Measurements from ENCODE around the gene CBLB. TPM values are rescaled to one million over a fixed set of nuclear protein-coding genes. Genes with fewer than 3 reads are reported as not detected.

The CBLB gene
- total and polyA plus RNA-seq, 7 donors = 4.2 to 18.2 (median 12.1) TPM

DNA sequence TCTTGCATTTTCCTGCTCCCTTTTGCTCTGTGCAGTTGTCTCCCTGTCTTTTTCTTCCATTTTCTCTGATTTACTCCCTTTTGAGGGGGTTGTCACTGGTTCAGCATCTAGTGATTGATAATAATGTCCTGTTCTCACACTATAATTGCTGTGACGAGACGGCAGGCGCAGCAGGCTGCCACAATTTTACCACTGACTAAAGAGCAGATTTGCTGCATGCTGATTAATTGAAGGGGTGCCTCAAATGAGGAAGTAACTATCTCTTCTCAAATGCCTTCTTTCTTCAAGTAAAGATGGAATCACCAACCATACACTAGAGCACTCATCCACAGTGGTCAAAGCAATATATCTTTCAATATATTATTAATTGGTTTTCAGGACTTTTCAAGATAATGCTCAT lies 219.3 kb downstream of the CBLB start:
- ATAC-seq (no peak), DNase-seq (no peak)
- Histone ChIP-seq H3K9me3 (no peaks in the 10 kb centered on the region), H3K36me3 (ENCODE audit: insufficient read depth in 1 of 2, low read depth in 1 of 2) (no peaks in the 10 kb centered on the region), H3K4me1 (no peaks in the 10 kb centered on the region), H3K27me3 (ENCODE audit: insufficient read depth in 3 of 3, low read length in 2 of 3) (no peaks in the 10 kb centered on the region), H3K27ac (no peak overlapping the region), H3K4me3 (no peak overlapping the region)
- 37 to 48% (median 45%) methylated on average over 3 of the region's 3 CpGs for WGBS, 3 donors
- TF ChIP-seq, protein P1, sequence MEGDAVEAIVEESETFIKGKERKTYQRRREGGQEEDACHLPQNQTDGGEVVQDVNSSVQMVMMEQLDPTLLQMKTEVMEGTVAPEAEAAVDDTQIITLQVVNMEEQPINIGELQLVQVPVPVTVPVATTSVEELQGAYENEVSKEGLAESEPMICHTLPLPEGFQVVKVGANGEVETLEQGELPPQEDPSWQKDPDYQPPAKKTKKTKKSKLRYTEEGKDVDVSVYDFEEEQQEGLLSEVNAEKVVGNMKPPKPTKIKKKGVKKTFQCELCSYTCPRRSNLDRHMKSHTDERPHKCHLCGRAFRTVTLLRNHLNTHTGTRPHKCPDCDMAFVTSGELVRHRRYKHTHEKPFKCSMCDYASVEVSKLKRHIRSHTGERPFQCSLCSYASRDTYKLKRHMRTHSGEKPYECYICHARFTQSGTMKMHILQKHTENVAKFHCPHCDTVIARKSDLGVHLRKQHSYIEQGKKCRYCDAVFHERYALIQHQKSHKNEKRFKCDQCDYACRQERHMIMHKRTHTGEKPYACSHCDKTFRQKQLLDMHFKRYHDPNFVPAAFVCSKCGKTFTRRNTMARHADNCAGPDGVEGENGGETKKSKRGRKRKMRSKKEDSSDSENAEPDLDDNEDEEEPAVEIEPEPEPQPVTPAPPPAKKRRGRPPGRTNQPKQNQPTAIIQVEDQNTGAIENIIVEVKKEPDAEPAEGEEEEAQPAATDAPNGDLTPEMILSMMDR (IDR thresholded peaks at IDR 0.05) = no peak
- intact Hi-C loops (cut with DNase I) = no loop called here

GRCh38 chr3:105647047-105647446 lies 221.8 kb downstream of the CBLB start:
- Histone ChIP-seq H3K4me1 (no peaks in the 10 kb centered on the region), H3K36me3 (ENCODE audit: insufficient read depth in 1 of 2, low read depth in 1 of 2) (no peaks in the 10 kb centered on the region), H3K27ac (no peak overlapping the region), H3K27me3 (ENCODE audit: insufficient read depth in 3 of 3, low read length in 2 of 3) (no peaks in the 10 kb centered on the region), H3K4me3 (no peak overlapping the region), H3K9me3 (no peaks in the 10 kb centered on the region)
- intact Hi-C loops (cut with DNase I) = no loop called here
- ATAC-seq = no peak
- TF ChIP-seq, protein P1 (IDR thresholded peaks at IDR 0.05) = no peak
- 84 to 87% (median 86%) methylated on average over 2 of the region's 2 CpGs for WGBS, 3 donors
- no peak for DNase-seq

GRCh38 chr3:105639131-105639530 lies 229.7 kb downstream of the CBLB start:
- H3K9me3 ChIP-seq = no peaks in the 10 kb centered on the region
- no peaks in the 10 kb centered on the region for H3K36me3 ChIP-seq (ENCODE audit: insufficient read depth in 1 of 2, low read depth in 1 of 2)
- ATAC-seq = no peak
- intact Hi-C loops (cut with DNase I) = no loop called here
- H3K4me1 ChIP-seq = no peaks in the 10 kb centered on the region
- DNase-seq = no peak
- no peak overlapping the region for H3K27ac ChIP-seq
- no peaks in the 10 kb centered on the region for H3K27me3 ChIP-seq (ENCODE audit: insufficient read depth in 3 of 3, low read length in 2 of 3)
- TF ChIP-seq, protein P1 (IDR thresholded peaks at IDR 0.05) = no peak
- WGBS, 3 donors = 79 to 81% (median 80%) methylated on average over 2 of the region's 2 CpGs
- H3K4me3 ChIP-seq = no peak overlapping the region

DNA sequence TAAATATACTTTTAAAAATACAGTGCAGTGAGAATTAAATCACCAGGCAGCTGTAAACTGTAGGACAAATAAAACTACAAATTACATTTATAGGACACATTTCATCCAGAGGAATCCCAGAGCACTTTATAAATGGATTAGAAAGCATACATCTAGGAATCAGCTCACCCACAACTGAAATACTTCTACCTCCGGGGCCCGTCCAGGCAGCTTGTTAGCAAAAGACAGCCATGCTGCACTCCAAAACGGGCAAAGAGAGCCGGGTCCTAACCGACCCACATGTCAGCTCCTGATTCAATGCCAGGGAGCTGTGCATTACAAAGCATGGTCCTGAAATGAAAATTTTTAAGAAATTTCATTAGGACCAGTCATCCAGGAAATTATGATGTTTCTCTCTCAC lies 234.1 kb downstream of the CBLB start:
- intact Hi-C loops (cut with DNase I) = no loop called here
- Histone ChIP-seq H3K4me3 (no peak overlapping the region), H3K9me3 (no peaks in the 10 kb centered on the region), H3K36me3 (ENCODE audit: insufficient read depth in 1 of 2, low read depth in 1 of 2) (no peaks in the 10 kb centered on the region), H3K27ac (no peak overlapping the region), H3K27me3 (ENCODE audit: insufficient read depth in 3 of 3, low read length in 2 of 3) (no peaks in the 10 kb centered on the region), H3K4me1 (no peaks in the 10 kb centered on the region)
- 41 to 54% (median 50%) methylated on average over 5 of the region's 5 CpGs for WGBS, 3 donors
- DNase-seq = no peak
- ATAC-seq = no peak
- TF ChIP-seq, protein P1 (IDR thresholded peaks at IDR 0.05) = no peak

DNA sequence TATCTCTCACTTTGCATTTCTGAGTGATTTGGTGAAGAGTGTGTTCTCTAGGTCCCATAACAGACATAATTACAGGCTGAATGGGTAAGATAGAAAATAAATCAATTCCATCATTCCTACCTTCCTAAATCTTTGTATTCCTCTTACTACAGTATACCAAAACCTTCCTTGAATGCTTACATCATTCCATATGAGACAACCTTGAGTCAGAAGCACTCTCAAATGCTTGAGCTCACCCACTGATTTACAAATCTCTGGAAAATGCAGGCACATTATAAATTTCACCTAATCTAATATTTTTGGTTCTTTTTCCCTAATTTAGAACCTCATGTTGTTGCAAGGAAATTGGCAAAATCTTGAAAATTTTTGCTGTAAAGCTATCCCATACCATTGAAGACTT lies 239.1 kb downstream of the CBLB start:
- H3K36me3 ChIP-seq (ENCODE audit: insufficient read depth in 1 of 2, low read depth in 1 of 2) = no peaks in the 10 kb centered on the region
- intact Hi-C loops (cut with DNase I) = no loop called here
- TF ChIP-seq, protein P1 (IDR thresholded peaks at IDR 0.05) = no peak

More for the DNA sequence above, 239.1 kb downstream of the CBLB start:
- DNase-seq (no peak), ATAC-seq (no peak)
- Histone ChIP-seq H3K27me3 (ENCODE audit: insufficient read depth in 3 of 3, low read length in 2 of 3) (no peaks in the 10 kb centered on the region), H3K9me3 (no peaks in the 10 kb centered on the region), H3K4me3 (no peak overlapping the region), H3K27ac (no peak overlapping the region), H3K4me1 (no peaks in the 10 kb centered on the region)

Measured in psoas muscle (tissue), 8 donors.